CD4-positive, alpha-beta memory T cell (primary cell): ENCODE data around the gene MACC1. TPM values are rescaled to one million over a fixed set of nuclear protein-coding genes. Genes with fewer than 3 reads are reported as not detected.
"Not testable (repeated sequence)": the region's sequence is repeated elsewhere in the genome, so short reads cannot be mapped to it uniquely, and the experiment has no call there.

Source experiments
- CTCF ChIA-PET: fragments of 350-600 bp; sonication (Branson Sonifier 250); formaldehyde crosslinking; loops from one replicate; lab custom pipeline; 2021; ENCODE audit warnings: inconsistent platforms; ENCODE audit not compliant: partially characterized antibody; lab: Charles Lee
- POLR2A ChIA-PET: fragments of 350-600 bp; sonication (Branson Sonifier 250); formaldehyde crosslinking; loops from one replicate; lab custom pipeline; 2021; ENCODE audit not compliant: partially characterized antibody; lab: Charles Lee
- DNase-seq, 5 donors: peaks; one replicate each; pipeline versions ENCODE4 v3.0.0 to v3.0.0-alpha.2; 2020 to 2022; ENCODE audit warnings: mixed read lengths in 1 of 5
- H3K27ac ChIP-seq: one replicate; pipeline ENCODE4 v1.7.0; 2013; ENCODE audit warnings: low read depth, low read length
- H3K27me3 ChIP-seq: 2 replicates; pipeline ENCODE4 v1.7.0; 2013; ENCODE audit warnings: mild to moderate bottlenecking, low read length, moderate library complexity; ENCODE audit not compliant: insufficient read depth
- H3K36me3 ChIP-seq: 2 replicates; pipeline ENCODE4 v1.7.0; 2013; ENCODE audit warnings: mild to moderate bottlenecking, low read length, moderate library complexity; ENCODE audit not compliant: insufficient read depth
- H3K4me1 ChIP-seq: 2 replicates; pipeline ENCODE4 v1.7.0; 2013; ENCODE audit warnings: mild to moderate bottlenecking, low read length, moderate library complexity; ENCODE audit not compliant: insufficient read depth
- H3K4me3 ChIP-seq, 2 donors: one replicate each; pipeline ENCODE4 v1.7.0; 2013; ENCODE audit warnings: low read length in 2 of 2, mild to moderate bottlenecking in 1 of 2
- H3K9me3 ChIP-seq, 2 donors: one replicate each; pipeline ENCODE4 v1.7.0; 2013; ENCODE audit warnings: low read length in 2 of 2, control low read depth in 1 of 2; ENCODE audit not compliant: control insufficient read depth in 1 of 2
- H3K27ac Mint-ChIP-seq, 7 donors: one replicate each; pipeline ENCODE4 v1.8.0; 2020 to 2021; ENCODE audit warnings: mixed read lengths in 7 of 7, mild to moderate bottlenecking in 6 of 7, inconsistent platforms in 3 of 7, moderate library complexity in 3 of 7
- H3K27me3 Mint-ChIP-seq, 2 donors: one replicate each; pipeline ENCODE4 v1.8.0; 2020 to 2021; ENCODE audit warnings: mixed read lengths in 2 of 2
- H3K36me3 Mint-ChIP-seq, 2 donors: one replicate each; pipeline ENCODE4 v1.8.0; 2020 to 2021; ENCODE audit warnings: mixed read lengths in 2 of 2, inconsistent platforms in 1 of 2, mild to moderate bottlenecking in 1 of 2
- H3K4me1 Mint-ChIP-seq, 4 donors: one replicate each; pipeline ENCODE4 v1.8.0; 2020 to 2021; ENCODE audit warnings: mixed read lengths in 4 of 4, mild to moderate bottlenecking in 1 of 4
- H3K4me3 Mint-ChIP-seq, 8 donors: one replicate each; pipeline ENCODE4 v1.8.0; 2020 to 2021; ENCODE audit warnings: mixed read lengths in 8 of 8, mild to moderate bottlenecking in 7 of 8, moderate library complexity in 6 of 8, inconsistent platforms in 3 of 8
- H3K9me3 Mint-ChIP-seq, 8 donors: one replicate each; pipeline ENCODE4 v1.8.0; 2020 to 2021; ENCODE audit warnings: mixed read lengths in 8 of 8, mild to moderate bottlenecking in 5 of 8, inconsistent platforms in 3 of 8, moderate library complexity in 1 of 8
- intact Hi-C: fragments of 100-400 bp; cut with micrococcal nuclease; formaldehyde crosslinking; loops from one replicate; pipeline ENCODE4 v1.15.1; 2023
- polyA plus RNA-seq, 2 donors: library from polyadenylated mRNA; unstranded; fragments of 300-500 nt; fragmentation: Illumina TruSeq; gene quantifications; one replicate each; pipeline ENCODE4 v1.2.3, GENCODE V29; 2021
- total RNA-seq, 2 experiments: library from RNA; stranded (reverse); gene quantifications; one replicate each; pipeline ENCODE4 v1.2.3, GENCODE V29; 2021

Gene MACC1
- total and polyA plus RNA-seq, 4 experiments from 2014 or later: 0.05 to 0.09 TPM; not detected in 2

- peaks cover 0 to 6% (median 2%) of the 10 kb centered on the region in 8 donors for H3K9me3 Mint-ChIP-seq
- Histone ChIP-seq H3K9me3 (no peaks in the 10 kb centered on the region), H3K27ac (no peak overlapping the region), H3K27me3 (no peaks in the 10 kb centered on the region), H3K36me3 (no peaks in the 10 kb centered on the region), H3K4me1 (no peaks in the 10 kb centered on the region), H3K4me3 (no peak overlapping the region)
- no peaks in the 10 kb centered on the region for H3K36me3 Mint-ChIP-seq
- DNase-seq: no peak
- intact Hi-C loops: no loop called here
- no peak overlapping the region for H3K4me3 Mint-ChIP-seq
- CTCF ChIA-PET: no interaction called here
- no peak overlapping the region for H3K27ac Mint-ChIP-seq
- POLR2A ChIA-PET: no interaction called here
- H3K4me1 Mint-ChIP-seq: peaks cover 0 to 2% (median 0%) of the 10 kb centered on the region in 4 donors
- no peaks in the 10 kb centered on the region for H3K27me3 Mint-ChIP-seq
These were observed 663 bp downstream of the MACC1 start for GRCh38 chr7:20216406-20217036.

- Mint-ChIP-seq H3K27me3 (no peaks in the 10 kb centered on the region), H3K4me3 (no peak overlapping the region), H3K9me3 (peaks cover 0 to 7% (median 4%) of the 10 kb centered on the region in 8 donors), H3K27ac (no peak overlapping the region), H3K36me3 (no peaks in the 10 kb centered on the region), H3K4me1 (peaks cover 0 to 2% (median 0%) of the 10 kb centered on the region in 4 donors)
- intact Hi-C loops: no loop called here
- Histone ChIP-seq H3K9me3 (no peaks in the 10 kb centered on the region), H3K4me1 (no peaks in the 10 kb centered on the region), H3K27ac (no peak overlapping the region), H3K27me3 (no peaks in the 10 kb centered on the region), H3K4me3 (no peak overlapping the region), H3K36me3 (no peaks in the 10 kb centered on the region)
- CTCF ChIA-PET: no interaction called here
- DNase-seq: no peak
- POLR2A ChIA-PET: no interaction called here
These were observed 2.1 kb downstream of the MACC1 start for GRCh38 chr7:20214921-20215669.

- Mint-ChIP-seq H3K27me3 (no peaks in the 10 kb centered on the region), H3K9me3 (peaks cover 0 to 13% (median 5%) of the 10 kb centered on the region in 8 donors), H3K27ac (no peak overlapping the region), H3K4me1 (peaks cover 0 to 2% (median 0%) of the 10 kb centered on the region in 4 donors), H3K4me3 (no peak overlapping the region), H3K36me3 (no peaks in the 10 kb centered on the region)
- H3K4me3 ChIP-seq: no peak overlapping the region
- no peak overlapping the region for H3K27ac ChIP-seq
- no peaks in the 10 kb centered on the region for H3K9me3 ChIP-seq
- CTCF ChIA-PET: no interaction called here
- POLR2A ChIA-PET: no interaction called here
- intact Hi-C loops: no loop called here
- no peak for DNase-seq
- H3K36me3 ChIP-seq: no peaks in the 10 kb centered on the region
- no peaks in the 10 kb centered on the region for H3K27me3 ChIP-seq
- no peaks in the 10 kb centered on the region for H3K4me1 ChIP-seq
These were observed 3.1 kb downstream of the MACC1 start for GRCh38 chr7:20214132-20214531.

- peaks cover 0 to 2% (median 0%) of the 10 kb centered on the region in 4 donors for H3K4me1 Mint-ChIP-seq
- H3K4me3 ChIP-seq: no peak overlapping the region
- no peak overlapping the region for H3K4me3 Mint-ChIP-seq
- ChIA-PET CTCF (no interaction called here), POLR2A (no interaction called here)
- H3K27me3 ChIP-seq: no peaks in the 10 kb centered on the region
- H3K9me3 Mint-ChIP-seq: peaks cover 0 to 13% (median 5%) of the 10 kb centered on the region in 8 donors
- H3K4me1 ChIP-seq: no peaks in the 10 kb centered on the region
- H3K36me3 ChIP-seq: no peaks in the 10 kb centered on the region
- no peak overlapping the region for H3K27ac Mint-ChIP-seq
- intact Hi-C loops: no loop called here
- DNase-seq: no peak
- H3K36me3 Mint-ChIP-seq: no peaks in the 10 kb centered on the region
- no peaks in the 10 kb centered on the region for H3K27me3 Mint-ChIP-seq
- no peaks in the 10 kb centered on the region for H3K9me3 ChIP-seq
- no peak overlapping the region for H3K27ac ChIP-seq
These were observed 3.8 kb downstream of the MACC1 start for GRCh38 chr7:20213378-20213777.

GRCh38 chr7:20211376-20211775 lies 5.8 kb downstream of the MACC1 start:
- CTCF ChIA-PET: no interaction called here

GRCh38 chr7:20208651-20209307 lies 8.4 kb downstream of the MACC1 start:
- no peaks in the 10 kb centered on the region for H3K4me1 Mint-ChIP-seq
- H3K4me3 Mint-ChIP-seq: no peak overlapping the region
- H3K36me3 Mint-ChIP-seq: no peaks in the 10 kb centered on the region
- Histone ChIP-seq H3K36me3 (no peaks in the 10 kb centered on the region), H3K9me3 (no peaks in the 10 kb centered on the region), H3K4me3 (no peak overlapping the region), H3K27me3 (no peaks in the 10 kb centered on the region), H3K4me1 (no peaks in the 10 kb centered on the region), H3K27ac (no peak overlapping the region)
- intact Hi-C loops: no loop called here
- no peaks in the 10 kb centered on the region for H3K27me3 Mint-ChIP-seq
- H3K9me3 Mint-ChIP-seq: peaks cover 0 to 18% (median 6%) of the 10 kb centered on the region in 8 donors
- CTCF ChIA-PET: no interaction called here
- no peak overlapping the region for H3K27ac Mint-ChIP-seq
- no peak for DNase-seq
- POLR2A ChIA-PET: no interaction called here

More at GRCh38 chr7:20211376-20211775, 5.8 kb downstream of the MACC1 start:
- Mint-ChIP-seq H3K36me3 (no peaks in the 10 kb centered on the region), H3K4me3 (no peak overlapping the region), H3K27me3 (no peaks in the 10 kb centered on the region), H3K27ac (no peak overlapping the region), H3K9me3 (peaks cover 0 to 14% (median 6%) of the 10 kb centered on the region in 8 donors), H3K4me1 (no peaks in the 10 kb centered on the region)
- intact Hi-C loops: no loop called here
- Histone ChIP-seq H3K27me3 (no peaks in the 10 kb centered on the region), H3K36me3 (no peaks in the 10 kb centered on the region), H3K4me3 (no peak overlapping the region), H3K9me3 (no peaks in the 10 kb centered on the region), H3K27ac (no peak overlapping the region), H3K4me1 (no peaks in the 10 kb centered on the region)
- POLR2A ChIA-PET: no interaction called here
- DNase-seq: no peak

- H3K27ac ChIP-seq, H3K9me3 ChIP-seq, H3K27ac Mint-ChIP-seq, H3K36me3 ChIP-seq, intact Hi-C loops, H3K27me3 Mint-ChIP-seq, H3K27me3 ChIP-seq, H3K4me1 Mint-ChIP-seq, DNase-seq, H3K4me3 ChIP-seq, H3K36me3 Mint-ChIP-seq, H3K4me3 Mint-ChIP-seq, CTCF ChIA-PET, H3K4me1 ChIP-seq, POLR2A ChIA-PET: not testable (repeated sequence)
- H3K9me3 Mint-ChIP-seq: peaks cover 0 to 13% (median 6%) of the 10 kb centered on the region in 8 donors
These were observed 9.4 kb downstream of the MACC1 start for GRCh38 chr7:20207811-20208210.
